Measurements from ENCODE around the gene CUEDC1. TPM values are rescaled to one million over a fixed set of nuclear protein-coding genes. Genes with fewer than 3 reads are reported as not detected.

Gene CUEDC1
- total and polyA plus RNA-seq, 2 of the 13 experiments (the other 11 are each of a cell fraction or from before 2014, with no cell fraction given) = 7.4 to 12.9 TPM

DNA sequence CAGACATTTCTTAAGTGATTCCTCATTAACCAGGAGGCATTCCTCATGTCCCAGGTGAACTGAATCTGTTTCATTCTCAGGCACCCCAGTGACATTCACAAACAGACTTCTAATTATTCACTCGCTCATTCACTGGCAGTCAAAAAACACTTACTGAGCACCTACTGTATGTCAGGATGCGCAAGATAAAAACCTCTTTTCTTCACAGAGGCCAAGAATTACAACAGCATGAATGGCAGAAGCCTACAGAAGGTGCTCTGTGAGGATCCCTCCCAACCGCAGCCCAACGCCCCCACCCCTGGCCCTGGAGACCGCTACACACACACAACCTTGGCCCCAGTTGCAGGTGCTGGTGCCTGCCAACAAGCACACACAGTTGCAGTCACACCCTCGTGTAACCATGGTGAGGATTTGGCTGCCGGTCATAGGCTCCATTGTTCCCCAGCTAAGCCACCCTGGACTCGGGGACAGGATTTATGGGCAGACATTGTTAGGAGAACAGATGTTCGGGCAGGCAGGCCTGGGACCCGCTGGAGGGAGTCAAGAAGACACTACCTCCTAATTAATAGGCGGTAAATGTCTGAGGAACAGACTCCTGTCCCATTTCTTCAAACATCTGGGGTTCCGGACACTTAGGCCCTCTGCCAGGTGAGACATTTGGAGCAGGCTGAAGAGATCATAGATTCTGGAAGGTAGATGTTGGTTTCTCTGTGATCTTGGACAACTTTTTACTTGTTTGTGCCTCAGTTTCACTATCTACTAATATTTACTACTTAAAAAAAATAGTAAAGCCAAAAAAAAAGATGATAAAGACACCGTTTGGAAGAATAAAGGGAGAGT, 43.2 kb downstream of the CUEDC1 start (continued):
- TF ChIP-seq UBTF (CRISPR knock-in tag; IDR thresholded peaks at IDR 0.05) (no peak), IKZF1 (IDR thresholded peaks at IDR 0.05) (no peak), PITX1 (CRISPR knock-in tag; IDR thresholded peaks at IDR 0.05) (0 out of 2 replicates have a peak, but pooled peaks have one; percentile 18), TARDBP (CRISPR knock-in tag; IDR thresholded peaks at IDR 0.05) (no peak), XBP1 (CRISPR knock-in tag; IDR thresholded peaks at IDR 0.05) (no peak), AGO2 (optimal IDR thresholded peaks at IDR 0.05; ENCODE audit: low read depth, low read length) (no peak), XRCC5 (optimal IDR thresholded peaks at IDR 0.05; ENCODE audit: low read length) (peak; percentile 21), ZSCAN30 (CRISPR knock-in tag; IDR thresholded peaks at IDR 0.05) (no peak), TBX2 (CRISPR knock-in tag; IDR thresholded peaks at IDR 0.05; ENCODE audit: borderline replicate concordance) (peak; percentile 18; the same call in 1 of the 2 replicates), ZNF234 (CRISPR knock-in tag; conservative IDR thresholded peaks at IDR 0.05) (no peak), ZNF430 (CRISPR knock-in tag; IDR thresholded peaks at IDR 0.05) (no peak), AHDC1 (CRISPR knock-in tag; IDR thresholded peaks at IDR 0.05; ENCODE audit: borderline replicate concordance) (no peak), ZNF3 (CRISPR knock-in tag; IDR thresholded peaks at IDR 0.05) (0 out of 2 replicates have a peak, but pooled peaks have one; percentile 38), ELF1 (CRISPR knock-in tag; IDR thresholded peaks at IDR 0.05) (no peak), ZNF383 (CRISPR knock-in tag; IDR thresholded peaks at IDR 0.05; ENCODE audit: borderline replicate concordance) (no peak)
- TF ChIP-seq, protein P1, sequence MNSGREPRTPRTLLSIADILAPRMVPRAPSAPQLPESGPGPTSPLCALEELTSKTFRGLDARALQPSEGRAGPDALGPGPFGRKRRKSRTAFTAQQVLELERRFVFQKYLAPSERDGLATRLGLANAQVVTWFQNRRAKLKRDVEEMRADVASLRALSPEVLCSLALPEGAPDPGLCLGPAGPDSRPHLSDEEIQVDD (CRISPR knock-in tag; IDR thresholded peaks at IDR 0.05; ENCODE audit: borderline replicate concordance) = no peak
- TF ChIP-seq, protein P2, sequence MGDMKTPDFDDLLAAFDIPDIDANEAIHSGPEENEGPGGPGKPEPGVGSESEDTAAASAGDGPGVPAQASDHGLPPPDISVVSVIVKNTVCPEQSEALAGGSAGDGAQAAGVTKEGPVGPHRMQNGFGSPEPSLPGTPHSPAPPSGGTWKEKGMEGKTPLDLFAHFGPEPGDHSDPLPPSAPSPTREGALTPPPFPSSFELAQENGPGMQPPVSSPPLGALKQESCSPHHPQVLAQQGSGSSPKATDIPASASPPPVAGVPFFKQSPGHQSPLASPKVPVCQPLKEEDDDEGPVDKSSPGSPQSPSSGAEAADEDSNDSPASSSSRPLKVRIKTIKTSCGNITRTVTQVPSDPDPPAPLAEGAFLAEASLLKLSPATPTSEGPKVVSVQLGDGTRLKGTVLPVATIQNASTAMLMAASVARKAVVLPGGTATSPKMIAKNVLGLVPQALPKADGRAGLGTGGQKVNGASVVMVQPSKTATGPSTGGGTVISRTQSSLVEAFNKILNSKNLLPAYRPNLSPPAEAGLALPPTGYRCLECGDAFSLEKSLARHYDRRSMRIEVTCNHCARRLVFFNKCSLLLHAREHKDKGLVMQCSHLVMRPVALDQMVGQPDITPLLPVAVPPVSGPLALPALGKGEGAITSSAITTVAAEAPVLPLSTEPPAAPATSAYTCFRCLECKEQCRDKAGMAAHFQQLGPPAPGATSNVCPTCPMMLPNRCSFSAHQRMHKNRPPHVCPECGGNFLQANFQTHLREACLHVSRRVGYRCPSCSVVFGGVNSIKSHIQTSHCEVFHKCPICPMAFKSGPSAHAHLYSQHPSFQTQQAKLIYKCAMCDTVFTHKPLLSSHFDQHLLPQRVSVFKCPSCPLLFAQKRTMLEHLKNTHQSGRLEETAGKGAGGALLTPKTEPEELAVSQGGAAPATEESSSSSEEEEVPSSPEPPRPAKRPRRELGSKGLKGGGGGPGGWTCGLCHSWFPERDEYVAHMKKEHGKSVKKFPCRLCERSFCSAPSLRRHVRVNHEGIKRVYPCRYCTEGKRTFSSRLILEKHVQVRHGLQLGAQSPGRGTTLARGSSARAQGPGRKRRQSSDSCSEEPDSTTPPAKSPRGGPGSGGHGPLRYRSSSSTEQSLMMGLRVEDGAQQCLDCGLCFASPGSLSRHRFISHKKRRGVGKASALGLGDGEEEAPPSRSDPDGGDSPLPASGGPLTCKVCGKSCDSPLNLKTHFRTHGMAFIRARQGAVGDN (CRISPR knock-in tag; IDR thresholded peaks at IDR 0.05) = peak; percentile 52

Data from HepG2 (cell line).